ENCODE measurements around the gene NUP107.

DNA sequence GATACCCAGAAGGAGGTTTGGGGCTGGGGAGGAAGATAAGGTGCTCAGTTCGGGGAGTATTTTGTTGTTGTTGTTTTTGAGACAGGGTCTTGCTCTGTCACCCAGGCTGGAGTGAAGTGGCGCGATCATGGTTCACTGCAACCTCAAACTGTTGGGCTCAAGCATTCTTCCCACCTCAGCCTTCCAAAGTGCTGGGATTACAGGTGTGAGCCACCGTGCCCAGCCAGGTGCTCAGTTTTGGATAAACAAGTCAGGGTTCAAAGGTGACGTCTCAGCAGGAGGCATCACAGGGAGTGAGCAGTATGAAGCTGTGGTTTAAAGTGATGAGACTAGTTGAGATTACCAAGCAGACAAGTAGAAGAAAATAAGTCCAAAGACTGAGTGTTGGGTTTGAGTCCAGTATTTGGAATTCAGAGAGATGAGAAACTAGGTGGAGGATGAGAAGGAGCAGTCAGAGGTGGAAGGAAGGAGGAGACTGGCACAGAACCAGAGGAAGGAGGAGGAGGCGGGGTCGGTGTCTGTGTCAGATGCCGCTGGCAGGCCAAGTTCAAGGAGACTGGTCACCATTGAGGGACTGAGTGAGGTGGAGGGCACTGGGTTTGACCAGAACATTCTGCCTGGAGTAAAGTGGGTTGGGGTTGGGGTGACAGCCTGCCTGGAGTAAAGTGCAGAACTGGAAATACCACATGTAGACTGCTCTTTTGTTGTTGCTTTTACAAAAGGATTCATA lies 75.3 kb downstream of the NUP107 start:
- TF ChIP-seq, protein P1, sequence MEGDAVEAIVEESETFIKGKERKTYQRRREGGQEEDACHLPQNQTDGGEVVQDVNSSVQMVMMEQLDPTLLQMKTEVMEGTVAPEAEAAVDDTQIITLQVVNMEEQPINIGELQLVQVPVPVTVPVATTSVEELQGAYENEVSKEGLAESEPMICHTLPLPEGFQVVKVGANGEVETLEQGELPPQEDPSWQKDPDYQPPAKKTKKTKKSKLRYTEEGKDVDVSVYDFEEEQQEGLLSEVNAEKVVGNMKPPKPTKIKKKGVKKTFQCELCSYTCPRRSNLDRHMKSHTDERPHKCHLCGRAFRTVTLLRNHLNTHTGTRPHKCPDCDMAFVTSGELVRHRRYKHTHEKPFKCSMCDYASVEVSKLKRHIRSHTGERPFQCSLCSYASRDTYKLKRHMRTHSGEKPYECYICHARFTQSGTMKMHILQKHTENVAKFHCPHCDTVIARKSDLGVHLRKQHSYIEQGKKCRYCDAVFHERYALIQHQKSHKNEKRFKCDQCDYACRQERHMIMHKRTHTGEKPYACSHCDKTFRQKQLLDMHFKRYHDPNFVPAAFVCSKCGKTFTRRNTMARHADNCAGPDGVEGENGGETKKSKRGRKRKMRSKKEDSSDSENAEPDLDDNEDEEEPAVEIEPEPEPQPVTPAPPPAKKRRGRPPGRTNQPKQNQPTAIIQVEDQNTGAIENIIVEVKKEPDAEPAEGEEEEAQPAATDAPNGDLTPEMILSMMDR (conservative IDR thresholded peaks at IDR 0.05; ENCODE audit: low read depth, low read length), result no peak
- TF ChIP-seq EZH2phosphoT487 (IDR thresholded peaks at IDR 0.05; ENCODE audit: borderline replicate concordance, low read length) (no peak), EZH2 (IDR thresholded peaks at IDR 0.05; ENCODE audit: low read length, unreplicated experiment) (no peak)

All from PC-3 (cell line).